WTC11 (cell line): ENCODE data around the gene GJD3. TPM values are rescaled to one million over a fixed set of nuclear protein-coding genes. Genes with fewer than 3 reads are reported as not detected.
A peak's percentile ranks its signal among the peaks of the same experiment; 100 is the strongest.

ENCODE experiments used
- ATAC-seq: fragments of 200-7000 bp; cut with Tn5 transposase; 2 replicates; pipeline ENCODE4 v1.10.0; 2021; ENCODE audit warnings: mild to moderate bottlenecking, moderate library complexity
- CTCF ChIA-PET: fragments of 300-600 bp; sonication (Branson Sonifier 250); formaldehyde crosslinking; loops from one replicate; lab custom pipeline; 2021; ENCODE audit warnings: antibody characterized with exemption; lab: Charles Lee
- POLR2A ChIA-PET: fragments of 350-600 bp; sonication (Branson Sonifier 250); formaldehyde crosslinking; loops from one replicate; lab custom pipeline; 2021; ENCODE audit warnings: antibody characterized with exemption; lab: Charles Lee
- DNase-seq: peaks from one replicate; pipeline ENCODE4 v3.0.0; 2021; ENCODE audit warnings: low spot score
- H3K27ac Mint-ChIP-seq: 2 replicates; pipeline ENCODE4 v1.8.0; 2021; ENCODE audit warnings: mixed read lengths
- H3K27me3 Mint-ChIP-seq: 2 replicates; pipeline ENCODE4 v1.8.0; 2021; ENCODE audit warnings: low read depth, mild to moderate bottlenecking, moderate library complexity, mixed read lengths
- H3K36me3 Mint-ChIP-seq: 2 replicates; pipeline ENCODE4 v1.8.0; 2021; ENCODE audit warnings: mixed read lengths
- H3K4me1 Mint-ChIP-seq: 2 replicates; pipeline ENCODE4 v1.8.0; 2022; ENCODE audit warnings: mixed read lengths
- H3K4me3 Mint-ChIP-seq: 2 replicates; pipeline ENCODE4 v1.8.0; 2021; ENCODE audit warnings: mild to moderate bottlenecking, moderate library complexity, mixed read lengths
- H3K9me3 Mint-ChIP-seq: 2 replicates; pipeline ENCODE4 v1.8.0; 2021; ENCODE audit warnings: mixed read lengths
- AFF4 ChIP-seq: sonication (generic); formaldehyde crosslinking; IDR thresholded peaks from 2 replicates; pipeline ENCODE4 v1.8.1; 2023; ENCODE audit warnings: mild to moderate bottlenecking, missing genetic modification reagents, borderline replicate concordance
- ARID4B ChIP-seq: sonication (generic); formaldehyde crosslinking; IDR thresholded peaks from 2 replicates; pipeline ENCODE4 v1.8.0; 2023; ENCODE audit warnings: missing genetic modification reagents, mild to moderate bottlenecking, borderline replicate concordance
- E2F5 ChIP-seq: sonication (generic); formaldehyde crosslinking; IDR thresholded peaks from 2 replicates; pipeline ENCODE4 v1.8.1; 2022; ENCODE audit warnings: mild to moderate bottlenecking, moderate library complexity, missing genetic modification reagents
- ELF4 ChIP-seq: sonication (generic); formaldehyde crosslinking; IDR thresholded peaks from 2 replicates; pipeline ENCODE4 v1.8.1; 2022; ENCODE audit warnings: low read depth, mild to moderate bottlenecking, moderate library complexity, missing genetic modification reagents
- EMX1 ChIP-seq: fragments of 250-450 bp; sonication (Bioruptor Pico); IDR thresholded peaks from 2 replicates; pipeline ENCODE4 v1.8.0; 2021; ENCODE audit warnings: mild to moderate bottlenecking
- HMGA2 ChIP-seq: fragments of 250-450 bp; sonication (Bioruptor Pico); IDR thresholded peaks from 2 replicates; pipeline ENCODE4 v1.4.0; 2021; ENCODE audit warnings: mild to moderate bottlenecking, moderate library complexity
- JUN ChIP-seq: sonication (generic); formaldehyde crosslinking; IDR thresholded peaks from 2 replicates; pipeline ENCODE4 v1.8.0; 2023; ENCODE audit warnings: mild to moderate bottlenecking, missing genetic modification reagents
- MAX ChIP-seq: sonication (generic); formaldehyde crosslinking; IDR thresholded peaks from 2 replicates; pipeline ENCODE4 v1.8.0; 2022; ENCODE audit warnings: mild to moderate bottlenecking, missing genetic modification reagents
- MLX ChIP-seq: sonication (generic); formaldehyde crosslinking; IDR thresholded peaks from 2 replicates; pipeline ENCODE4 v1.8.1; 2023; ENCODE audit warnings: mild to moderate bottlenecking, missing genetic modification reagents, moderate library complexity
- PRDM15 ChIP-seq: sonication (generic); formaldehyde crosslinking; IDR thresholded peaks from 2 replicates; pipeline ENCODE4 v1.8.0; 2022; ENCODE audit warnings: missing genetic modification reagents
- SMAD3 ChIP-seq: sonication (generic); formaldehyde crosslinking; IDR thresholded peaks from 2 replicates; pipeline ENCODE4 v1.8.0; 2022; ENCODE audit warnings: missing genetic modification reagents, mild to moderate bottlenecking, borderline replicate concordance
- SMAD4 ChIP-seq: sonication (generic); formaldehyde crosslinking; IDR thresholded peaks from 2 replicates; pipeline ENCODE4 v1.8.0; 2022; ENCODE audit warnings: mild to moderate bottlenecking, missing genetic modification reagents
- TEAD4 ChIP-seq: sonication (generic); formaldehyde crosslinking; IDR thresholded peaks from 2 replicates; pipeline ENCODE4 v1.8.0; 2022; ENCODE audit warnings: mild to moderate bottlenecking, missing genetic modification reagents
- TP53 ChIP-seq: sonication (generic); formaldehyde crosslinking; IDR thresholded peaks from 2 replicates; pipeline ENCODE4 v1.8.1; 2023; ENCODE audit warnings: mild to moderate bottlenecking, missing genetic modification reagents
- ZNF138 ChIP-seq: sonication (generic); formaldehyde crosslinking; conservative IDR thresholded peaks from 2 replicates; pipeline ENCODE4 v1.8.1; 2022; ENCODE audit warnings: mild to moderate bottlenecking, moderate library complexity, missing genetic modification reagents
- ZNF423 ChIP-seq: fragments of 250-450 bp; sonication (Bioruptor Pico); IDR thresholded peaks from 2 replicates; pipeline ENCODE4 v2.1.2; 2022; ENCODE audit warnings: mild to moderate bottlenecking, moderate library complexity
- ZNF671 ChIP-seq: fragments of 250-450 bp; sonication (Bioruptor Pico); IDR thresholded peaks from 2 replicates; pipeline ENCODE4 v1.8.0; 2021; ENCODE audit warnings: mild to moderate bottlenecking
- total RNA-seq: library from RNA; stranded (reverse); gene quantifications from 3 replicates; pipeline ENCODE4 v1.2.3, GENCODE V29; 2021

GJD3 gene
- total RNA-seq, 1 experiment from 2014 or later, result 2.3 TPM

GRCh38 chr17:40317345-40317873 lies 47.1 kb downstream of the GJD3 start:
- ATAC-seq, result peak; percentile 45
- no peak for TF ChIP-seq SMAD3 (CRISPR knock-in tag)
- TF ChIP-seq JUN (CRISPR knock-in tag), result no peak
- no peak for TF ChIP-seq MLX (CRISPR knock-in tag)
- no peak for TF ChIP-seq ZNF138 (CRISPR knock-in tag)
- TF ChIP-seq TEAD4 (CRISPR knock-in tag), result no peak
- TF ChIP-seq, all 79 proteins: peak for 0
- Mint-ChIP-seq H3K4me3 (peak overlapping the region; percentile 90), H3K4me1 (peaks cover 73% of the 10 kb centered on the region), H3K27me3 (peaks cover 22% of the 10 kb centered on the region), H3K27ac (peak overlapping the region; percentile 97; the same call in 1 of the 2 replicates), H3K9me3 (no peaks in the 10 kb centered on the region), H3K36me3 (no peaks in the 10 kb centered on the region)
- peak; percentile 78 for DNase-seq
- CTCF ChIA-PET, result interaction anchor here (0.7 to 3.5 kb wide), 42 partner anchors 9 to 1422 kb away, joined by 3 to 117 read pairs (median 4); partner anchors contain the start of genes CDC6, GJD3, RARA and TOP2A
- POLR2A ChIA-PET, result interaction anchor here (1.1 to 2.0 kb wide), 3 partner anchors 10 to 31 kb away, joined by 3 to 17 read pairs (median 5); no protein-coding TSS in a partner anchor

- ChIA-PET POLR2A (interaction anchor here (1.1 to 2.0 kb wide), 3 partner anchors 9 to 31 kb away, joined by 3 to 17 read pairs (median 5); no protein-coding TSS in a partner anchor), CTCF (interaction anchor here (0.7 to 3.5 kb wide), 44 partner anchors 9 to 299 kb away, joined by 3 to 117 read pairs (median 4); partner anchors contain the start of genes CDC6, GJD3, RARA and TOP2A)
- Mint-ChIP-seq H3K4me3 (peak overlapping the region; percentile 90), H3K36me3 (no peaks in the 10 kb centered on the region), H3K9me3 (no peaks in the 10 kb centered on the region), H3K27ac (no peak overlapping the region), H3K4me1 (peaks cover 73% of the 10 kb centered on the region), H3K27me3 (peaks cover 22% of the 10 kb centered on the region)
- ATAC-seq (peak; percentile 7), DNase-seq (peak; percentile 69)
- TF ChIP-seq PRDM15 (CRISPR knock-in tag), result peak; percentile 77
- no peak for TF ChIP-seq SMAD4 (CRISPR knock-in tag)
- TF ChIP-seq EMX1, result no peak
- TF ChIP-seq ARID4B (CRISPR knock-in tag), result 0 out of 2 replicates have a peak, but pooled peaks have one; percentile 26
- 0 out of 2 replicates have a peak, but pooled peaks have one; percentile 46 for TF ChIP-seq E2F5 (CRISPR knock-in tag)
- TF ChIP-seq HMGA2, result no peak
- no peak for TF ChIP-seq AFF4 (CRISPR knock-in tag)
- TF ChIP-seq MAX, result 0 out of 2 replicates have a peak, but pooled peaks have one; percentile 26
- no peak for TF ChIP-seq ELF4
- TF ChIP-seq ZNF671 (CRISPR knock-in tag), result no peak
- no peak for TF ChIP-seq TP53 (CRISPR knock-in tag)
- TF ChIP-seq ZNF423 (CRISPR knock-in tag), result no peak
Observed at GRCh38 chr17:40316571-40317344, 47.8 kb downstream of the GJD3 start.
